ENCODE measurements around the gene FLNC. TPM values are rescaled to one million over a fixed set of nuclear protein-coding genes. Genes with fewer than 3 reads are reported as not detected.

The FLNC gene
- total and polyA plus RNA-seq, 2 of the 13 experiments (the other 11 are each of a cell fraction or from before 2014, with no cell fraction given) = 0.02 TPM; not detected in 1

DNA sequence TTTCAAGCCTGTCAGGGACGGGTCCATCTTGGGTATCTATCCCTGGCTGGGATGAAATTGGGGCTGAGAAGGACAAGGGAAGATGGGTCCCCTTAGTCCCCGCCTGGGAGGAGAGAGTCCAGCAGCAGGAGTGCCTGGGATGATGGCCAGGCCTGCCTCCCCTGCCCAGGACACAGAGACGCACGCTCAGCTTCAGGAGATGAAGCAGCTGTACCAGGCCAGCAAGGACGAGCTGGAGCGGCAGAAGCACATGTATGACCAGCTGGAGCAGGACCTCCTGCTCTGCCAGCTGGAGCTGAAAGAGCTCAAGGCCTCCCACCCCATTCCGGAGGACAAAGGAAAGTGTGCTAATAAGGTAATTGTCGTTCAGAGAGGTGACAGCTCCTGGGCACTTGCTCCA is 23.0 kb upstream of the FLNC start (continued):
- TF ChIP-seq MBD4 (IDR thresholded peaks at IDR 0.05; ENCODE audit: borderline replicate concordance, low read length) (no peak), MZF1 (CRISPR knock-in tag; IDR thresholded peaks at IDR 0.05; ENCODE audit: borderline replicate concordance) (no peak)

DNA sequence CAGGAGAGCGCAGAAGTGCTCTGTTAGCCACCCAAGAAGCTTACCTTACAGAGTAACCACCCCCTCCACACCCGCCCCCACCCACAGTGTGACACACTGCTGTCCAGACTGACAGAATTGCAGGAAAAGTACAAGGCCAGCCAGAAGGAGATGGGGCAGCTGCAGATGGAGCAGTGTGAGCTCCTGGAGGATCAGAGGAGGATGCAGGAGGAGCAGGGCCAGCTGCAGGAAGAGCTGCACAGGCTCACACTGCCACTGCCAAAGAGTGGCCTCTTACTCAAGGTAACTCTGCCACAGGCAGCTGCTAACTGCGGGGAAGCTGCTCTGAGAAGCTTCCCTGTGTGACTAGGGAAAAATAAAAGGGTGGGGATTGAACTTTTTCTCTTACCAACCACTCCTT is 20.8 kb upstream of the FLNC start:
- Histone ChIP-seq H3K27me3 (ENCODE audit: control insufficient read depth in 1 of 2, insufficient read depth in 2 of 2, low read length in 2 of 2) (peaks cover 3 to 39% of the 10 kb centered on the region in 2 experiments; a peak in 3 of 5 replicates), H3K9ac (ENCODE audit: insufficient read depth, low read depth, low read length) (no peak overlapping the region), H3K4me1 (ENCODE audit: insufficient read depth, low read length) (no peaks in the 10 kb centered on the region), H3K36me3 (replicated peaks in 1 of 2; ENCODE audit: control insufficient read depth in 1 of 2, insufficient read depth in 2 of 2, low read length in 2 of 2) (no peaks in the 10 kb centered on the region), H3K4me2 (ENCODE audit: low read depth, low read length) (no peak overlapping the region), H3K9me3 (ENCODE audit: low read length) (no peaks in the 10 kb centered on the region), H2AFZ (ENCODE audit: low read length) (no peak overlapping the region), H3K4me3 (replicated peaks in 1 of 3; ENCODE audit: insufficient read depth in 1 of 3, low read depth in 2 of 3, low read length in 3 of 3) (no peak overlapping the region), H4K20me1 (ENCODE audit: insufficient read depth, low read length) (no peaks in the 10 kb centered on the region), H3K79me2 (ENCODE audit: insufficient read depth, low read length) (no peaks in the 10 kb centered on the region), H3K27ac (ENCODE audit: extremely low read length, insufficient read depth, low read length) (no peak overlapping the region)
- in situ Hi-C loops (cut with HindIII; ENCODE audit: extremely low pct_ligation_motif_present, low pct_unique_long_range_greater_than_20kb) = no loop called here
- CTCF ChIA-PET (ENCODE audit: low intra/inter-chr PET ratio, low total read pairs) = no interaction called here
- WGBS (ENCODE audit: low lambda C conversion rate) = 21% methylated on average over 2 of the region's 3 CpGs
- FAIRE-seq (no peak), ATAC-seq (peak; percentile 27; the same call in 1 of the 3 replicates), DNase-seq (ENCODE audit: low spot score) (no peak)
- POLR2A ChIA-PET = no interaction called here
- TF ChIP-seq ZNF329 (CRISPR knock-in tag; IDR thresholded peaks at IDR 0.05; ENCODE audit: low read depth) = no peak
- TF ChIP-seq TARDBP (CRISPR knock-in tag; IDR thresholded peaks at IDR 0.05) = no peak
- no peak for TF ChIP-seq KMT2A (CRISPR knock-in tag; IDR thresholded peaks at IDR 0.05)
- no peak for TF ChIP-seq TOE1 (CRISPR knock-in tag; IDR thresholded peaks at IDR 0.05)
- TF ChIP-seq, protein P1, sequence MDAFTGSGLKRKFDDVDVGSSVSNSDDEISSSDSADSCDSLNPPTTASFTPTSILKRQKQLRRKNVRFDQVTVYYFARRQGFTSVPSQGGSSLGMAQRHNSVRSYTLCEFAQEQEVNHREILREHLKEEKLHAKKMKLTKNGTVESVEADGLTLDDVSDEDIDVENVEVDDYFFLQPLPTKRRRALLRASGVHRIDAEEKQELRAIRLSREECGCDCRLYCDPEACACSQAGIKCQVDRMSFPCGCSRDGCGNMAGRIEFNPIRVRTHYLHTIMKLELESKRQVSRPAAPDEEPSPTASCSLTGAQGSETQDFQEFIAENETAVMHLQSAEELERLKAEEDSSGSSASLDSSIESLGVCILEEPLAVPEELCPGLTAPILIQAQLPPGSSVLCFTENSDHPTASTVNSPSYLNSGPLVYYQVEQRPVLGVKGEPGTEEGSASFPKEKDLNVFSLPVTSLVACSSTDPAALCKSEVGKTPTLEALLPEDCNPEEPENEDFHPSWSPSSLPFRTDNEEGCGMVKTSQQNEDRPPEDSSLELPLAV (CRISPR knock-in tag; conservative IDR thresholded peaks at IDR 0.05; ENCODE audit: low read depth) = no peak
- no peak for TF ChIP-seq ZSCAN25 (CRISPR knock-in tag; IDR thresholded peaks at IDR 0.05)
- TF ChIP-seq RBM22 (optimal IDR thresholded peaks at IDR 0.05; ENCODE audit: low read length) = no peak
- no peak for TF ChIP-seq ZNF20 (CRISPR knock-in tag; IDR thresholded peaks at IDR 0.05)
- no peak for TF ChIP-seq THAP11 (CRISPR knock-in tag; IDR thresholded peaks at IDR 0.05)
- no peak for TF ChIP-seq TAF15 (IDR thresholded peaks at IDR 0.05; ENCODE audit: low read depth, low read length, poor library complexity, severe bottlenecking)
- TF ChIP-seq FOXO1 (CRISPR knock-in tag; IDR thresholded peaks at IDR 0.05) = no peak
- TF ChIP-seq, protein P2, sequence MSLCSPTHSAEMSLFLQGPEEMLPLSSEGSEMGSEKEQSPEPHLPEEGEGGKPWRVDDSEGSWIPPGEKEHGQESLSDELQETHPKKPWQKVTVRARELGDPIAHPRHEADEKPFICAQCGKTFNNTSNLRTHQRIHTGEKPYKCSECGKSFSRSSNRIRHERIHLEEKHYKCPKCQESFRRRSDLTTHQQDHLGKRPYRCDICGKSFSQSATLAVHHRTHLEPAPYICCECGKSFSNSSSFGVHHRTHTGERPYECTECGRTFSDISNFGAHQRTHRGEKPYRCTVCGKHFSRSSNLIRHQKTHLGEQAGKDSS (CRISPR knock-in tag; IDR thresholded peaks at IDR 0.05; ENCODE audit: borderline replicate concordance, low read depth) = no peak
- no peak for TF ChIP-seq ZNF362 (CRISPR knock-in tag; IDR thresholded peaks at IDR 0.05; ENCODE audit: borderline replicate concordance)
- no peak for TF ChIP-seq ZFP82 (CRISPR knock-in tag; IDR thresholded peaks at IDR 0.05; ENCODE audit: borderline replicate concordance)
- no peak for TF ChIP-seq ZNF564 (CRISPR knock-in tag; IDR thresholded peaks at IDR 0.05)
- TF ChIP-seq PCBP2 (optimal IDR thresholded peaks at IDR 0.05; ENCODE audit: low read depth, low read length, poor library complexity, severe bottlenecking) = no peak
- TF ChIP-seq ZFP36 (IDR thresholded peaks at IDR 0.05; ENCODE audit: borderline replicate concordance, low read depth, low read length, partially characterized antibody) = no peak
- BruUV-seq (replicated peaks) = no TSS peak
- intact Hi-C loops (cut with micrococcal nuclease; ENCODE audit: unreplicated experiment) = no loop called here
